Vagina (tissue), 2 donors: ENCODE measurements around the gene PPP1R36.

Source experiments
- POLR2A ChIP-seq, 2 donors: fragments of 450-650 bp; IDR thresholded peaks; one replicate each; pipeline ENCODE4 v1.6.1; 2017; ENCODE audit warnings: antibody characterized with exemption in 2 of 2, mild to moderate bottlenecking in 2 of 2, moderate library complexity in 2 of 2
- TF ChIP-seq, protein P1 (sequence below), 3 experiments: fragments of 450-650 bp in 2 of 3; fragments of 200-600 bp in 1 of 3; sonication (generic) in 1 of 3; IDR thresholded peaks; one replicate each; pipeline ENCODE4 v1.5.1; 2017 to 2019; ENCODE audit warnings: antibody characterized with exemption in 3 of 3, mild to moderate bottlenecking in 2 of 3, moderate library complexity in 2 of 3

DNA sequence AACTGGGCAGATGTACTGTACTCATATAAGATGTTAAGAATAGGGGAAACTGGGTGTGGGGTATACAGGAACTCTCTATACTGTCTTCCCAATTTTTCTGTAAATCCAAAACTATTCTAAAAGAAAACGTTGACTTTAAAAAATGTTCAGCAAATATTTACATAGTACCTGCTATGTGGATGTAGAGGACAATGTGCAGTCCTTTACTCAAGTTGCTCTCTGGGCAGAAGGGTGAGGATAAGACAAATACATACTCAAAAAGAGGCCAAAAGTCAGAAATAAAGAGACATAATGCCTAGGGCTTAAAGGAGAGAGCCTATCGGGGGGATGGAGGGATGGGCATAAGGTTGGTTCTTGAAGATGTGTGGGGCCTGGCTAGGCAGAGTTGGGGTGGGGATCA, 44.7 kb downstream of the PPP1R36 start:
- no peak for TF ChIP-seq POLR2A (IDR thresholded peaks at IDR 0.05)
- TF ChIP-seq, protein P1, sequence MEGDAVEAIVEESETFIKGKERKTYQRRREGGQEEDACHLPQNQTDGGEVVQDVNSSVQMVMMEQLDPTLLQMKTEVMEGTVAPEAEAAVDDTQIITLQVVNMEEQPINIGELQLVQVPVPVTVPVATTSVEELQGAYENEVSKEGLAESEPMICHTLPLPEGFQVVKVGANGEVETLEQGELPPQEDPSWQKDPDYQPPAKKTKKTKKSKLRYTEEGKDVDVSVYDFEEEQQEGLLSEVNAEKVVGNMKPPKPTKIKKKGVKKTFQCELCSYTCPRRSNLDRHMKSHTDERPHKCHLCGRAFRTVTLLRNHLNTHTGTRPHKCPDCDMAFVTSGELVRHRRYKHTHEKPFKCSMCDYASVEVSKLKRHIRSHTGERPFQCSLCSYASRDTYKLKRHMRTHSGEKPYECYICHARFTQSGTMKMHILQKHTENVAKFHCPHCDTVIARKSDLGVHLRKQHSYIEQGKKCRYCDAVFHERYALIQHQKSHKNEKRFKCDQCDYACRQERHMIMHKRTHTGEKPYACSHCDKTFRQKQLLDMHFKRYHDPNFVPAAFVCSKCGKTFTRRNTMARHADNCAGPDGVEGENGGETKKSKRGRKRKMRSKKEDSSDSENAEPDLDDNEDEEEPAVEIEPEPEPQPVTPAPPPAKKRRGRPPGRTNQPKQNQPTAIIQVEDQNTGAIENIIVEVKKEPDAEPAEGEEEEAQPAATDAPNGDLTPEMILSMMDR (IDR thresholded peaks at IDR 0.05): no peak
